ENCODE data around the gene GNGT2. TPM values are rescaled to one million over a fixed set of nuclear protein-coding genes. Genes with fewer than 3 reads are reported as not detected.

The GNGT2 gene
- total RNA-seq, 1 donor from 2014 or later = not detected

- H3K36me3 ChIP-seq (ENCODE audit: control insufficient read depth, insufficient read depth, low read length) = no peaks in the 10 kb centered on the region
- FAIRE-seq = no peak
These were observed 24.2 kb upstream of the GNGT2 start for GRCh38 chr17:49234509-49235080.

GRCh38 chr17:49231563-49231894, 21.2 kb upstream of the GNGT2 start:
- Histone ChIP-seq H3K36me3 (ENCODE audit: control insufficient read depth, insufficient read depth, low read length) (no peaks in the 10 kb centered on the region), H3K4me3 (ENCODE audit: low read depth, low read length) (no peak overlapping the region), H3K27me3 (ENCODE audit: control insufficient read depth, insufficient read depth, low read length) (peaks cover 5% of the 10 kb centered on the region)
- DNase-seq (ENCODE audit: low read depth) (no peak), FAIRE-seq (no peak)
- TF ChIP-seq CTCF (IDR thresholded peaks at IDR 0.05; ENCODE audit: insufficient read depth, low read length, severe bottlenecking) = no peak

More at GRCh38 chr17:49234509-49235080, 24.2 kb upstream of the GNGT2 start:
- H3K4me3 ChIP-seq (ENCODE audit: low read depth, low read length) = no peak overlapping the region
- H3K27me3 ChIP-seq (ENCODE audit: control insufficient read depth, insufficient read depth, low read length) = peaks cover 3% of the 10 kb centered on the region
- DNase-seq (ENCODE audit: low read depth) = no peak
- no peak for TF ChIP-seq CTCF (IDR thresholded peaks at IDR 0.05; ENCODE audit: insufficient read depth, low read length, severe bottlenecking)

GRCh38 chr17:49230636-49231562, 20.5 kb upstream of the GNGT2 start, which contains the start of gene PHOSPHO1:
Gene PHOSPHO1 (minus strand): TSS chr17:49230787. CDS start chr17:49226691, 4,096 bp downstream.
- peaks cover 5% of the 10 kb centered on the region for H3K27me3 ChIP-seq (ENCODE audit: control insufficient read depth, insufficient read depth, low read length)
- FAIRE-seq (no peak), DNase-seq (ENCODE audit: low read depth) (peak; percentile 52)
- peak within 1 kb of the TSS; percentile 41 for H3K4me3 ChIP-seq (ENCODE audit: low read depth, low read length)
- no peak for TF ChIP-seq CTCF (IDR thresholded peaks at IDR 0.05; ENCODE audit: insufficient read depth, low read length, severe bottlenecking)
- H3K36me3 ChIP-seq (ENCODE audit: control insufficient read depth, insufficient read depth, low read length) = no peaks in the 10 kb centered on the region

- FAIRE-seq (no peak), DNase-seq (ENCODE audit: low read depth) (no peak)
- peaks cover 11% of the 10 kb centered on the region for H3K27me3 ChIP-seq (ENCODE audit: control insufficient read depth, insufficient read depth, low read length)
- no peak for TF ChIP-seq CTCF (IDR thresholded peaks at IDR 0.05; ENCODE audit: insufficient read depth, low read length, severe bottlenecking)
- peak overlapping the region; percentile 41 for H3K4me3 ChIP-seq (ENCODE audit: low read depth, low read length)
- no peaks in the 10 kb centered on the region for H3K36me3 ChIP-seq (ENCODE audit: control insufficient read depth, insufficient read depth, low read length)
These were observed 19.6 kb upstream of the GNGT2 start for GRCh38 chr17:49229805-49230600.

- DNase-seq (ENCODE audit: low read depth) (no peak), FAIRE-seq (no peak)
- no peak overlapping the region for H3K4me3 ChIP-seq (ENCODE audit: low read depth, low read length)
- no peak for TF ChIP-seq CTCF (IDR thresholded peaks at IDR 0.05; ENCODE audit: insufficient read depth, low read length, severe bottlenecking)
- peaks cover 19% of the 10 kb centered on the region for H3K27me3 ChIP-seq (ENCODE audit: control insufficient read depth, insufficient read depth, low read length)
- no peaks in the 10 kb centered on the region for H3K36me3 ChIP-seq (ENCODE audit: control insufficient read depth, insufficient read depth, low read length)
These were observed 18.9 kb upstream of the GNGT2 start for GRCh38 chr17:49229076-49229804.

Data from bronchial epithelial cell (primary cell).